HUES6 (cell line): Measurements from ENCODE around the gene CCDC74A.
"Not testable (repeated sequence)": the region's sequence is repeated elsewhere in the genome, so short reads cannot be mapped to it uniquely, and the experiment has no call there.

Source experiments
- H3K27ac ChIP-seq: 2 replicates; pipeline ENCODE4 v1.7.0; 2013; ENCODE audit warnings: low read depth, mild to moderate bottlenecking, low read length, inconsistent platforms
- H3K27me3 ChIP-seq: 2 replicates; pipeline ENCODE4 v1.6.1; 2013; ENCODE audit warnings: low read length; ENCODE audit not compliant: control insufficient read depth, insufficient read depth
- H3K36me3 ChIP-seq: 2 replicates; pipeline ENCODE4 v1.6.1; 2013; ENCODE audit warnings: low read length; ENCODE audit not compliant: control insufficient read depth, insufficient read depth
- H3K4me1 ChIP-seq: 2 replicates; pipeline ENCODE4 v1.6.1; 2013; ENCODE audit warnings: low read length; ENCODE audit not compliant: control insufficient read depth, insufficient read depth
- H3K4me3 ChIP-seq: 2 replicates; pipeline ENCODE4 v1.5.1; 2013; ENCODE audit warnings: low read depth, low read length
- H3K9ac ChIP-seq: one replicate; pipeline ENCODE4 v1.6.1; 2013; ENCODE audit warnings: mild to moderate bottlenecking, low read length
- H3K9me3 ChIP-seq: 2 replicates; pipeline ENCODE4 v1.6.1; 2013; ENCODE audit warnings: low read depth, low read length; ENCODE audit not compliant: control insufficient read depth, insufficient read depth

CCDC74A gene

GRCh38 chr2:131527131-131528001, at the start of gene CCDC74A:
CCDC74A (plus strand) TSS chr2:131527888; CDS start chr2:131527971, 83 bp downstream.
- H3K9ac ChIP-seq = peak within 1 kb of the TSS; percentile 33
- H3K9me3 ChIP-seq = not testable (repeated sequence)

GRCh38 chr2:131478074-131478849, 49.4 kb upstream of the CCDC74A start:
- not testable (repeated sequence) for H3K27me3 ChIP-seq, H3K4me1 ChIP-seq, H3K4me3 ChIP-seq, H3K9me3 ChIP-seq, H3K36me3 ChIP-seq, H3K9ac ChIP-seq, H3K27ac ChIP-seq

More at GRCh38 chr2:131527131-131528001, at the start of gene CCDC74A:
- not testable (repeated sequence) for H3K27ac ChIP-seq, H3K4me1 ChIP-seq, H3K36me3 ChIP-seq, H3K27me3 ChIP-seq
- H3K4me3 ChIP-seq = peak within 1 kb of the TSS; percentile 51

GRCh38 chr2:131478850-131479461, 48.7 kb upstream of the CCDC74A start:
- H3K4me3 ChIP-seq, H3K9ac ChIP-seq, H3K9me3 ChIP-seq, H3K27ac ChIP-seq, H3K36me3 ChIP-seq, H3K4me1 ChIP-seq, H3K27me3 ChIP-seq: not testable (repeated sequence)

DNA sequence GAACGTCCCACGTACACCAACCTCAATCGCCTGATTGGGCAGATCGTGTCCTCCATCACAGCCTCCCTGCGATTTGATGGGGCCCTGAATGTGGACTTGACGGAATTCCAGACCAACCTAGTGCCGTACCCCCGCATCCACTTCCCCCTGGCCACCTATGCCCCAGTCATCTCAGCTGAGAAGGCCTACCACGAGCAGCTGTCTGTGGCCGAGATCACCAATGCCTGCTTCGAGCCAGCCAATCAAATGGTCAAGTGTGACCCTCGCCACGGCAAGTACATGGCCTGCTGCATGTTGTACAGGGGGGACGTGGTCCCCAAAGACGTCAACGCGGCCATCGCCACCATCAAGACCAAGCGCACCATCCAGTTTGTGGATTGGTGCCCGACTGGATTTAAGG, 47.3 kb upstream of the CCDC74A start:
- H3K9me3 ChIP-seq, H3K4me3 ChIP-seq, H3K27ac ChIP-seq, H3K9ac ChIP-seq, H3K4me1 ChIP-seq, H3K27me3 ChIP-seq, H3K36me3 ChIP-seq: not testable (repeated sequence)

DNA sequence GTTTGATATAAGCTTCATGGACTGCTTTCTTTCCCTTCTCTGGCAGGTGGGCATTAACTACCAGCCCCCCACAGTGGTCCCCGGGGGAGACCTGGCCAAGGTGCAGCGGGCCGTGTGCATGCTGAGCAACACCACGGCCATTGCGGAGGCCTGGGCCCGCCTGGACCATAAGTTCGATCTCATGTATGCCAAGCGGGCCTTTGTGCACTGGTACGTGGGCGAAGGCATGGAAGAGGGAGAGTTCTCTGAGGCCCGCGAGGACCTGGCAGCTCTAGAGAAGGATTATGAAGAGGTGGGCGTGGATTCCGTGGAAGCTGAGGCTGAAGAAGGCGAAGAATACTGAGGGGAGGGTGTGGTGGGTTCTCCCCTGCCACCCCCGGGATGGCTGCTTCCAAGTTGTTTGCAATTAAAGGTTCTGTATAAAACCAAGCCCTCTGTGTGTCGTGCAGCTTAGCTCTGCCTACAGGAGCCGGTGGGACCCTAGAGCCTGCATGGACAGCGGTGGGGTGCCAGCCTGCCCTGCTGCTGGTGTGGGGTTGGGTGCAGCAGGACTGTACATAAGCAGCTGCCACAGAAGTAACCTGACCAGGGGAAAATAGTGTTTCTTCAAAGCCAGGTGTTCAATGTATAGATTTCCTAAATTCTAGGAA, 45.1 kb upstream of the CCDC74A start:
- not testable (repeated sequence) for H3K27me3 ChIP-seq, H3K9ac ChIP-seq, H3K9me3 ChIP-seq, H3K4me3 ChIP-seq, H3K27ac ChIP-seq, H3K36me3 ChIP-seq, H3K4me1 ChIP-seq

GRCh38 chr2:131483981-131484820, 43.5 kb upstream of the CCDC74A start:
- not testable (repeated sequence) for H3K27me3 ChIP-seq, H3K9me3 ChIP-seq, H3K36me3 ChIP-seq, H3K4me1 ChIP-seq, H3K4me3 ChIP-seq, H3K9ac ChIP-seq, H3K27ac ChIP-seq

DNA sequence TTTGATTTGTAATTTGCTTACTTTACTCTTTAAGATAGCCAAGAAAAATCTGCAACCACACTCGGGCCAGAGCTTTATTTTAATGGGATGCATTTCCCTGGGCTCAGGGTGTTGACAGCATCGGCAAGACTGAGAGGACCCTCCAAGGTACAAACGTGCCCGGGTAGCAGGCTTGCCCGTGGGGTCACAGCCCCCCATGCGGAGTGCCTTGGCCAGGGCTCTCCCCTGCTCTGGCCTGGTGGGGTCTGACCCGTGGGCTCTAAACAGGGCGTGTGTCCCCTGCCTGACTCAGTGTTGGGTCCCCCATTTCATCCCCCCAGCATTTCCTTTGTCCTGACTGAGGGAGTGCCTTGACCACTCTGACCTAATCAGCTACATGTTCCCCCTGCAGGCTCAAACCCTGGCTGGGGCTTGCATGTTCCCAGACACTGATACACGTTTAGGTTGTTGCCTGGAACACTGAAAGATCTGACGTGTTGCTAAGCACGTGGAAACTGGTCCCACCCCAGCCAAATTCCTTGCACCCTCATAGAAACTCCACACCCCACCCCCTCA, 42.7 kb upstream of the CCDC74A start:
- not testable (repeated sequence) for H3K36me3 ChIP-seq, H3K9ac ChIP-seq, H3K27ac ChIP-seq, H3K27me3 ChIP-seq, H3K4me3 ChIP-seq, H3K4me1 ChIP-seq, H3K9me3 ChIP-seq

GRCh38 chr2:131486201-131486902, 41.3 kb upstream of the CCDC74A start:
- not testable (repeated sequence) for H3K4me3 ChIP-seq, H3K27ac ChIP-seq, H3K4me1 ChIP-seq, H3K9me3 ChIP-seq, H3K27me3 ChIP-seq, H3K9ac ChIP-seq
- H3K36me3 ChIP-seq = peaks cover 14% of the 10 kb centered on the region

GRCh38 chr2:131488306-131489205, 39.1 kb upstream of the CCDC74A start:
- Histone ChIP-seq H3K4me3 (no peak overlapping the region), H3K36me3 (peaks cover 14% of the 10 kb centered on the region)

More at GRCh38 chr2:131488306-131489205, 39.1 kb upstream of the CCDC74A start:
- H3K27ac ChIP-seq = no peak overlapping the region
- peaks cover 9% of the 10 kb centered on the region; the same call in 1 of the 2 replicates for H3K4me1 ChIP-seq
- H3K9me3 ChIP-seq = no peaks in the 10 kb centered on the region
- H3K27me3 ChIP-seq = no peaks in the 10 kb centered on the region
- no peak overlapping the region for H3K9ac ChIP-seq
